ENCODE data around the gene CKS1B. TPM values are rescaled to one million over a fixed set of nuclear protein-coding genes. Genes with fewer than 3 reads are reported as not detected.

CKS1B gene
- total RNA-seq, 1 experiment from 2014 or later = 400 TPM

DNA sequence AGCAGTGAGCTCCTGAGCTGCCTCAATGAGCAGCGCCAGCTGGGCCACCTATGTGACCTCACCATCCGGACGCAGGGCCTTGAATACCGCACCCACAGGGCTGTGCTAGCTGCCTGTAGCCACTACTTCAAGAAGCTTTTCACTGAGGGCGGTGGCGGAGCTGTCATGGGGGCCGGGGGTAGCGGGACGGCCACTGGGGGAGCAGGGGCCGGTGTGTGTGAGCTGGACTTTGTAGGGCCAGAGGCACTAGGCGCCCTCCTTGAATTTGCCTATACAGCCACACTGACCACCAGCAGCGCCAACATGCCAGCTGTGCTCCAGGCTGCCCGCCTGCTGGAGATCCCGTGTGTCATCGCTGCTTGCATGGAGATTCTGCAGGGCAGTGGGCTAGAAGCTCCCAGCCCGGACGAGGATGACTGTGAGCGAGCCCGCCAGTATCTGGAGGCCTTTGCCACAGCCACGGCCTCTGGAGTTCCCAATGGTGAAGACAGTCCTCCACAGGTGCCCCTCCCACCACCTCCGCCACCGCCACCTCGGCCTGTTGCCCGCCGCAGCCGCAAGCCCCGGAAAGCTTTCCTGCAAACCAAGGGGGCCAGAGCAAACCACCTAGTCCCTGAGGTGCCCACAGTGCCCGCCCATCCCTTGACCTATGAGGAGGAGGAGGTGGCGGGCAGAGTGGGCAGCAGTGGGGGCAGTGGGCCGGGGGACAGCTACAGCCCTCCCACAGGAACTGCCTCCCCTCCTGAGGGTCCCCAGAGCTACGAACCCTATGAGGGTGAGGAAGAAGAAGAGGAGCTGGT lies 40.4 kb downstream of the CKS1B start:
- no peak for DNase-seq (ENCODE audit: low read depth)

DNA sequence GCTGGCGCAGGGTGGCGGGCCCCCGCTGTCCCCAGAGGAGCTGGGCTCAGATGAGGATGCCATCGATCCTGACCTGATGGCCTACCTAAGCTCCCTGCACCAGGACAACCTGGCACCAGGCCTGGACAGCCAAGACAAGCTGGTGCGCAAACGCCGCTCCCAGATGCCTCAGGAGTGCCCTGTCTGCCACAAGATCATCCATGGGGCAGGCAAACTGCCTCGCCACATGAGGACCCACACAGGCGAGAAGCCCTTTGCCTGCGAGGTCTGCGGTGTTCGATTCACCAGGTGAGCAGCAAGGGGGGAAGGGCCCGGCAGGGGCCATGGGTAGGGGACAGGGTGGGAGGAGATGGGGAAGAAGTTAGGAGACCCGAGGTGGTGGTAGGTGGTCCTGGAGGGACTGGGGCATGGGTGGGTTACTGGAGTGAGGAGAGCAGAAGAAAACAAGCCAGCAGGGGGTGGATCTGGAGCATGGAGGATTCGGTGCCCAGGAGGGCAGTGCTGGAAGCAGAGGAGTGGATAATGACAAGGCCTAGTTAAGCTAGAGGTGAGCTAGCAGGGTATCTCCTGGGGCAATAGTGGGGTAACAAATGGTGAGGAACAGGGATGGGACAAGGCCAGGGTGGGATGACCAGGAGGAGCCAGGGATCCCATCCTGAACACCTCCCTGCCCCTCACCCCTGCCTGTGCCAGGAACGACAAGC lies 41.2 kb downstream of the CKS1B start:
- no peak for DNase-seq (ENCODE audit: low read depth)

DNA sequence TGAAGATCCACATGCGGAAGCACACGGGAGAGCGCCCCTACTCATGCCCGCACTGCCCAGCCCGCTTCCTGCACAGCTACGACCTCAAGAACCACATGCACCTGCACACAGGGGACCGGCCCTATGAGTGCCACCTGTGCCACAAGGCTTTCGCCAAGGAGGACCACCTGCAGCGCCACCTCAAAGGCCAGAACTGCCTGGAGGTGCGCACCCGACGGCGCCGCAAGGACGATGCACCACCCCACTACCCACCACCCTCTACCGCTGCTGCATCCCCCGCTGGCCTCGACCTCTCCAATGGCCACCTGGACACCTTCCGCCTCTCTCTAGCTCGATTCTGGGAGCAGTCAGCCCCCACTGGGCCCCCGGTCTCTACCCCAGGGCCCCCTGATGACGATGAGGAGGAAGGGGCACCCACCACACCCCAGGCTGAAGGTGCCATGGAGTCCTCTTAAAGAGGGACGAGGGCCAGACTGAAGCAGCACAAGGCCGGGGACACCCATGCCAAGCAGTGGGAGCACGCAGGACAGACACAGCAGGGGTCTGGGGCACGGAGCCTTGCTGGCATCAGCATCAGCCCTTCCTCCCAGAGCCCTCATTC lies 41.9 kb downstream of the CKS1B start:
- DNase-seq (ENCODE audit: low read depth) = no peak

DNA sequence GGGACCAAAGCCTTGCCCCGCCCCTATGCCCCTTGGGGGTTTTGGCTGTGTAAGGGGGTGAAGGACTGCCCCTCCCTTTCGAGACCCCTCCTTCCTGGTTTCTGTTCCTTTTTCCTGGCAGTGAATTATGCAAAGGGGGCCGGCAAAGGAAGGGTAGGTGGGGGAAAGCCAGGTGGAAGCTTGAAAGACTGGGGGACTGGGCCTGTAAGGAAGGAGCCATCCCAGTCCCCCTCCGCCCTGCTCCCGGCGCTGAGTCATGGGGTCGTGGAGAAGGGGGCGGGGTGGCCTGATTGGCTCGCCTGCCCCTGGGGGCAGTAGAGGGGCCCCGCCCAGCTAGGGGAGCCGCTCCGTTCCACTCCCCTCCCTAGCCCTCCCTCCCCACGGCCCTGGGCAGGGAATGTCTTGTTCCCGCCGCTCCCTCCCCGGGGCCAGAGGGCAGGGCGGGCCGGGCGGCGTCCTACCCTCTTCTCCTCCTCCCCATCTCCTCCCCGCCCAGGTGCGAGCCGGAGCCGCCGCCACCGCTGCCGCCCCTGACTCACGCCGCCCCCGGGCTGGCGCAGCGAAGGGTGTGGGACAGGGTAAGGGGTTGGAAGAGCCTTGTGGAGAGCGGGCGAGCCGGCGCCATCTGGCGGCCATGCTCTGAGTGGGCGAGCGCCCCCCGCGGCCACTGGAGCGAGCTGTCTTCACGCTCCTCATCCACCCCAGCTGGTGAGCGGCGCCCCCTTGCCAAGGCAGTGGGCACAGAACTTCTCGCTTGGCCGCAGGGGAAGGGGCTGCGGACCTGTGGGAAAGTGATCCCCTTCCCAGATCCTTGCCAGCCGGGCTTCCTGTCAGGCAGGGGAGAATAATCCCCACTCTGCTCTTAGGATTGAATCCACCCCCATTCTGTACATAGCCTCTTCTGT lies 42.8 kb downstream of the CKS1B start:
- peak; percentile 91 for DNase-seq (ENCODE audit: low read depth)

DNA sequence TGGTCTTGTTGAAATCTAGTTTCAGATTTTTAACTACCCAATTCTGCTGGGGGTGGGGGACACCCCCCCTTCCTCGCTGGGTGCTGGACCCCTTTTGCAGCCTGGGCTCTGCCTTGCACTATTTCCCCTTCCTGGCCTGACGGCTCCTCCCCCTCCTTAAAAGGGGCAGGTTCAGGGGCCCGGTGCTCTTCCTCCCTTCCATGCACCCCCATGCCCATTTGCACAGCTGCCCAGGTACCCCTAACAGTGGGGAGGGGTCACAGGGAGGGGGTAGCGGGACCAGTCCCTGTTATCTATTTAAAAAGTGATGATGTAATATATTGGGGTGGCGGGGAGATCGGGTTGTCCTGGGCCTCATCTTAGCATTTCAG lies 43.5 kb downstream of the CKS1B start:
- no peak for DNase-seq (ENCODE audit: low read depth)

DNA sequence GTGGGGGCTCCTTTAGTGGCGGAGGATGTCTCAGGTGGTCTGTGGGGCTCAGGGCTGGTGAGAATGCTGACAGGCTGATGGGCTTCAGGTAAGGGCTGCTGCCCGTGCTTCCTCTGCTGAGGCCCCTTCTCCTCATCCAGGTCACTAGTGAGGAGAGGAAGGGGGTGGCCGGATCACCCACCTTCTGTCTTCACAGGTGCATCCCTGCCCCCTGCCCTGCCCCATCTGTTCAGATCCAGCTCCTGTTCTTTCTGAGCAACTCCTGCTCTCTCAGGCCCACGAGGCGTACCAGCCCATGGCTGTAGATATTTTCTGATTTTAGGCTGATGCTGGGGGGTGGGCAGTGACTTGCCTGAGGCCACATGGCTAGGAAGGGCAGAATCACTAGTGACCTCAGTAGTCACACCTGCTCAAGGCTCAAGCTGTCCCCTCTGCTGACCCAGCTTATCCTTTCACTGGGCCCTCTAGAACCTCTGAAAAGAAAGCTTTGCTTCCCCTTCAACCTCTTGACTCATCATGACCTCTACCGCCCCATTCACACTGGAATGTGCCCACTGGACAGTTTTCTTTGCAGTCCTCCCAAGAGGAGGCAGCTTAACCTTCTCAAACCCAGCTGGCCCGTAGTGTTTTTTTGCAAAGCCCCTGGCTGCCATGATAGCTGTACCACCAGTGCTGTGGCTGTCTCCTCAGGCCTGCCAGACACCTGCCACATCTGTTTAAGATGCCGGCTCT lies 44.3 kb downstream of the CKS1B start:
- no peak for DNase-seq (ENCODE audit: low read depth)

DNA sequence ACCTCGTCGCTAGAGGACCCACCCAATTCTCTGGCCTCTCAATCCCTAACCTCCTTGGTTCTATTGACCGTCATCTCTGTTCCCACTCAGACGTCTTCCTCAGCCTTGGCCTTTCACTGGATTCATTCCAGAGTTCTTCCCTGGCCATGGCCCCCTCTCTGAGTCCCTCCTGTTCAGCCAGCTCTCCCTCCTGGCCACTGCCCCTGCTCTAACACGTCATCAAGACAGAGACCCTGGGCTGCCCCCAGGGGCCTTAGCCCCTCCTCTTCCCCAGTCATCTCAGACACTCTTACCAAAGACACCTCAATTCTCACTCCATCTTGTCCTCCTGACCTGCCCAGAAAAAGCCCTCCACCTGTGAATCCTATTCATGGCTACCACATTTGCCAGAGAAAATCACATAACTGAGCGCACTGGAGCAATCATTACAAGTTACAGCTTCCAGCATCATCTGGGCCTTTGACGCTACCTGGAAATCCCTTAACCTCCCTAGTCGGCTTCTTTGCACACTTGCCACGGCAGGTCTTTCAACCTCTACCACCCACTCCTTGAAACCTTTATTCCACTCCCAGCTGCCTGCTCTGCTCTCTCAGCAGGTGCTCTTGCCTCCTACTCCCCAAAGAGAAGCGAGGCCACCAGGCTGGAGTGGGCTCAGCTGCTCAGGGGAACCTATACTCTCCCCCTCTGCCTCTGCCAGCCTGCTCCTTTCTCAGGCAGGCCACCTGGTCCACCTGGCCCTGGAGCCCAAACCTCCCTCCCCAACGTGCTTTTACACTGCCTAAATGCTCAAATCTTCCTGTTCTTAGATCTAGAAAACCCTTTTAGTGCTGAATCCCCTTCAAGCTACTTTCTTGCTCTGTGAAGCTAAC lies 45.1 kb downstream of the CKS1B start:
- DNase-seq (ENCODE audit: low read depth) = no peak

DNA sequence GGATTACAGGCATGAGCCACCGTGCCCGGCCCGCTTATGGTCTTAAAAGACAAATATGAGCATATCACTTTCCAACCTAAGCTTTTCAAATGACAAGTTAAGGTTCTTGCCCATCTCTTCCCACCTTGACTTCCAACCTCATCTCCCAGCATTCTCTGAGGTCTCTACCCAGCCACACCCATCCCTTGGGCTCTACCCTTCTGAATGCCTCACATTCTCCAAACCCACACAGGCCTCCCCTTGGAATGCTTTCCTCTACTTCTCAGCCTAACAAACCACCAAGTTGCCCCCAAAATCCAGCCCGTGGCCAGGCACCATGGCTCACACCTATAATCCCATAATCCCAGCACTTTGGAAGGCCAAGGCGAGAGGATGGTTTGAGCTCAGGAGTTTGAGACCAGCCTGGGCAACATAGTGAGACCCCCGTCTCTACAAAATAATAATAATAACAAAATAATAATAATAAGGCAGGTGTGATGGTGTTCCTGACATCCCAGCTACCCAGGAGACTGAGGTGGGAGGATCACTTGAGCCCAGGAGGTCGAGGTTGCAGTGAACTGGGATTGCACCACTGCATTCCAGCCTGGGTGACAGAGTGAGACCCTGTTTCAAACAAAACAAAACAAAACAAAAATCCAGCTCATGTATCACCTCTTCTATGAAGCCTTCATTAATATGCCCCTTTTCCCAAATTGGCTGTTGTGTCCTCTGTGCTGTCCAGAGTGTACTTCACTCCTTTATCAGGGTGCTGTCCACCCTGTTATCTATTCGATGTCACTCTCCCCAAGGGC lies 47.9 kb downstream of the CKS1B start:
- DNase-seq (ENCODE audit: low read depth) = no peak

DNA sequence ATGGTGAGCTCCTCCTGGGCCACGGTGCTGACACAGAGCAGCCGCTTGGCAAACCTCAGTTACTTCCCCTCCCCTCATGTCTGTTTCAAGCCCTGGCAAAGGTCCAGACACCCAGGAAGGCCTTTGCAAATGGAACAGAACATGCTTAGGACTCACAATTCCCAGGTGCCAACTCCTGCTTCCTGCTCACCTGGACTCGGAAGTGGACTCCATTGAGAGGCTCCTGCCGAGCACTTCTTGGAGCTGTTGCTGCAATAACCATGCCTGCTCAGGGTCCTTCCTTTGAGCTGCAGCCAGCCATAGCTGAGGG lies 48.4 kb downstream of the CKS1B start:
- no peak for DNase-seq (ENCODE audit: low read depth)

DNA sequence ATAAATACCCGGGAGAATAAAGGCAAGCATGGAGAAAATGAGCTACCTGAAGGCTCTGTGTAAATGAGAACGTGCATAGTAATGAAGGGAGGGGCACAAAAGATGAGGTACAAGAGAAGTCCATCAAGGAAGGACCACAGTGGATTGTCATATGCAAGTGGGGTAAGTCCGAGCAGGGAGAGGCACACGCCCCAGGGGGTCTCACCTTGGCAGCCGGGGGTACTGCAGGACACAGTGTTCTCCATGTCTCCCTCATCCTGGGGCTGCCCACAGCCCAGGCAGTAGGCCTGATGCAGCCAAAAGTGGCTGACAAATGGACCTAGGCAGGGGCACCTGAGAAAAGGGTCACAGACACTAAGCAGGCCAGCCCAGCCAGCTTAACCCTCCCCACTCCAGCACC lies 49.1 kb downstream of the CKS1B start:
- no peak for DNase-seq (ENCODE audit: low read depth)

DNA sequence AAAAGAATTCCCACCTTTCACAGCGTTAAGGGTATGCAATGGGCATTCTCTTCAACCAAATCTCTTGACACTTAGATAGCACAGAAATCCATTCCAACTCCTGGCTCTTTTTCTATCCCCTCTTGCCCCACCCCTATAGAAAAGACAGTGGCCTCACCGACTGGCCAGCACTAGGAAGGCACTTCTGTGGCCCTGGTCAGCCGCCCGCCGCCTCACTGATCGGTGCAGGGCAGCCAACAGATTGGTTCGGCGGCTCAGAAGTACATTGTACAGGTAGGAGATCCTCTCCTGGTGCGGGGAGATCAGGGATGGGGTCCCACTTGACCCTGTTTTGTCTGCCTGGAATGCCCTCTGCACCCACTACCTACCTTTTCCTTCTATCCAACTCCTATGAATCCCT lies 49.8 kb downstream of the CKS1B start:
- DNase-seq (ENCODE audit: low read depth) = no peak

DNA sequence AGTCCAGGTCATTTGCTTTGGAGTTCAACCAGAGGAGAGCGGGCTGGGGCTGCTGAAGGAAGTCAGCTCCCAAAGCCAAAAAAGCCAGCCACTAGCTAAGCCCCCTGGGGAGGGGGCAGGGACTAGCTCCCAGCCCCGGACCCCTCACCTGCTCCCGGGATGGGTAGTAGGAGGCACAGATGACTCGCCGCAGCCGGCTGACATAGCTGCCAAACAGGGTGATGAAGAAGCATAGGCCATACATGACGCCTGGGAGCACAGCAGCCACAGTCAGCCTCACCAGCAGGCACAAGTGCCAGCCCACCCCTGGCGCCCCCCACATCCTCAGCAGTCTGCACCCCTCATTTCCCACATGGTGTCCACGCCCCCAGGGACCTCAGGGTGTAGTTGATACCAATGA lies 51.7 kb downstream of the CKS1B start:
- no peak for DNase-seq (ENCODE audit: low read depth)

DNA sequence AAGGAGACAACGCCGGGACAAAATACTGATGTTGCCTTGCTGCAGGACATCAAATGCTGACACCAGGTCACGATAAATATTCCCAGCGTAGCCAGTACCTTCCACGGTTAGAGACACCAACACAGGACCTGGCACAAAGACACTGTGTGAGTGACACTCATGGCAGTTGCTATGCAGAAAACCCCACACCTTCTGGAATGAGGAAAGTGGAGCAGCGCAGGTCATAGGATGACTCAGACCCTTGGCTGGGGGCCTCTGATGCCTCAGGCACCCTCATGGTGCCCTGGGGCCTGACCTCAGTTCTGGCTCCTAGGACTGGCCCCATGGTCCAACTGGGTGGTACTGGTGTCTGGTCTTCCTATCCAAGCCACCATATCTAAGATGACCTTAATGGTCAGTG lies 52.1 kb downstream of the CKS1B start:
- peak; percentile 39 for DNase-seq (ENCODE audit: low read depth)

Other genes starting within 250 kb of the CKS1B start
- 0.29 and 0.72 TPM in 2 replicates for gene KCNN3, start 104.4 kb upstream of the CKS1B start, total RNA-seq (2014; rRNA removed; shearing (Covaris generic))
- gene PMVK, start 38.0 kb upstream of the CKS1B start, total RNA-seq (2014; rRNA removed; shearing (Covaris generic)) = 8.7 and 9.3 TPM in 2 replicates
- 14.7 and 23.3 TPM in 2 replicates for gene PBXIP1, start 18.6 kb upstream of the CKS1B start, total RNA-seq (2014; rRNA removed; shearing (Covaris generic))
- 16.1 and 18.4 TPM in 2 replicates for gene PYGO2, start 12.9 kb upstream of the CKS1B start, total RNA-seq (2014; rRNA removed; shearing (Covaris generic))
- 111 and 115 TPM in 2 replicates for gene SHC1, start 3.9 kb upstream of the CKS1B start, total RNA-seq (2014; rRNA removed; shearing (Covaris generic))
- 22.5 and 26.0 TPM in 2 replicates for gene FLAD1, start 8.7 kb downstream of the CKS1B start, total RNA-seq (2014; rRNA removed; shearing (Covaris generic))
- 1.7 TPM in 1 of 2 replicates, not detected in the other for gene LENEP, start 18.9 kb downstream of the CKS1B start, total RNA-seq (2014; rRNA removed; shearing (Covaris generic))
- gene ZBTB7B, start 28.1 kb downstream of the CKS1B start, total RNA-seq (2014; rRNA removed; shearing (Covaris generic)) = 4.9 and 6.9 TPM in 2 replicates
- gene DCST2, start 59.1 kb downstream of the CKS1B start, total RNA-seq (2014; rRNA removed; shearing (Covaris generic)) = not detected in 2 replicates
- gene DCST1, start 59.1 kb downstream of the CKS1B start, total RNA-seq (2014; rRNA removed; shearing (Covaris generic)) = not detected in 2 replicates
- 30.6 and 31.8 TPM in 2 replicates for gene ADAM15, start 76.6 kb downstream of the CKS1B start, total RNA-seq (2014; rRNA removed; shearing (Covaris generic))
- 4.7 and 5.8 TPM in 2 replicates for gene EFNA4, start 89.1 kb downstream of the CKS1B start, total RNA-seq (2014; rRNA removed; shearing (Covaris generic))
- gene EFNA3, start 104.2 kb downstream of the CKS1B start, total RNA-seq (2014; rRNA removed; shearing (Covaris generic)) = 0.48 and 0.68 TPM in 2 replicates
- 0.59 and 2.5 TPM in 2 replicates for gene EFNA1, start 153.2 kb downstream of the CKS1B start, total RNA-seq (2014; rRNA removed; shearing (Covaris generic))
- gene SLC50A1, start 161.2 kb downstream of the CKS1B start, total RNA-seq (2014; rRNA removed; shearing (Covaris generic)) = 24.2 and 32.5 TPM in 2 replicates
- gene DPM3, start 165.8 kb downstream of the CKS1B start, total RNA-seq (2014; rRNA removed; shearing (Covaris generic)) = 65.8 and 168 TPM in 2 replicates
- gene KRTCAP2, start 198.6 kb downstream of the CKS1B start, total RNA-seq (2014; rRNA removed; shearing (Covaris generic)) = 169 and 172 TPM in 2 replicates
- 2.3 and 2.9 TPM in 2 replicates for gene TRIM46, start 199.2 kb downstream of the CKS1B start, total RNA-seq (2014; rRNA removed; shearing (Covaris generic))
- gene THBS3, start 233.2 kb downstream of the CKS1B start, total RNA-seq (2014; rRNA removed; shearing (Covaris generic)) = 4.1 and 8.1 TPM in 2 replicates
- 88.3 and 97.7 TPM in 2 replicates for gene MTX1, start 234.0 kb downstream of the CKS1B start, total RNA-seq (2014; rRNA removed; shearing (Covaris generic))